GM06990 (cell line): ENCODE data around the gene NFIL3.
"Not testable (repeated sequence)": the region's sequence is repeated elsewhere in the genome, so short reads cannot be mapped to it uniquely, and the experiment has no call there.

Experiments used
- DNase-seq: peaks from one replicate; pipeline ENCODE4 v3.0.0-alpha.2; 2011; ENCODE audit not compliant: insufficient read length; ENCODE audit errors: extremely low read depth
- H3K27me3 ChIP-seq: replicated peaks from 2 replicates; pipeline ENCODE4 v1.6.0; 2011; ENCODE audit warnings: low read length; ENCODE audit not compliant: control insufficient read depth, insufficient read depth
- H3K36me3 ChIP-seq: 2 replicates; pipeline ENCODE4 v1.5.1; 2011; ENCODE audit warnings: low read length; ENCODE audit not compliant: control insufficient read depth, insufficient read depth
- H3K4me3 ChIP-seq: replicated peaks from 2 replicates; pipeline ENCODE4 v1.5.1; 2011; ENCODE audit warnings: low read depth, mild to moderate bottlenecking, control low read depth, low read length
- CTCF ChIP-seq: IDR thresholded peaks from 2 replicates; pipeline ENCODE4 v1.5.1; 2011; ENCODE audit warnings: low read length, control low read depth, mild to moderate bottlenecking, inconsistent platforms; ENCODE audit not compliant: insufficient read depth, poor library complexity, severe bottlenecking

NFIL3 gene

DNA sequence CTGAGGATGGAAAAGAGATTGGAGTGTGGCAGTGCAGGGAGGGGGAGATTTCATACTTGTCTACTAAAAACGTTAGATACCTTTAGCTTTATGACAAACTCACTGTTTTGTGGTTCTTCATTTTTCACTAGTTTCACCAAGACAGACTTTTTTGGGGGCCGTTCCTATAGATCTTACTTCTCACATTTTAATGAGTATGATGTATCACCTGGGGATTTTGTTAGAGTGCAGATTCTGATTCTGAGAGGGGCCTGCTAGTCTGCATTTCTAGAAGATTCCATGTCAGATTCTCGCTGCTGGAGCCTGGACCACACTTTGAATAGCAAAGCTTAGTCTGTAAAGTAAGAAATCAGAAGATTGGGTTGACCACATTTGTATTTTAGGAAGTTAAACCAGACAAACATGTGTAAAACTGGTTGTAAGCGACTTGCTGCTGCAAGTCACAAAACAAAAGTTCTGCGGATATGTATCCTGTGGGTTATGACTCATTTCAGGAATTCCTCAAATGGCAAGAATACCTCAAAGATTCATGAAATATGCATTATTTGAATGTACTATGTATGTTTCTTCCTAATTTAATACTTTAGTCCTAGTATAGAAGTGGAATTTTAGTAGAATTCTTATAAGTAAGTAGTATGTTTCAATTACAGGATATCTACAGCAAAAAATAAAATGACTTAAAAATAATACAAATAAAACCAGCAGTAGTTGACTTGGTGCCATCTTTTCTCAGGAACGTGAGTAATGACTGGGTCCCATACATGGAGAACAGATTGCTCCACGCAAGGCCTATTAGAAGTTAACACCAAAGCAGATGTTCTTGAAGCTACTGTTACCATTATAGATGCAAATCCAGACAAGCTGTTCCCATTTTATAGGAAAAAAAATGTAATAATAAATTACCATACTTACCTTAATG is 27.8 kb downstream of the NFIL3 start:
- Histone ChIP-seq H3K27me3 (no peaks in the 10 kb centered on the region), H3K4me3 (no peak overlapping the region), H3K36me3 (no peaks in the 10 kb centered on the region)
- peak; percentile 41 for DNase-seq
- TF ChIP-seq CTCF, result no peak

- no peaks in the 10 kb centered on the region for H3K36me3 ChIP-seq
- no peak for TF ChIP-seq CTCF
- no peak for DNase-seq
- H3K4me3 ChIP-seq, result no peak overlapping the region
- no peaks in the 10 kb centered on the region for H3K27me3 ChIP-seq
Observed at GRCh38 chr9:91395106-91395552, 28.5 kb downstream of the NFIL3 start.

DNA sequence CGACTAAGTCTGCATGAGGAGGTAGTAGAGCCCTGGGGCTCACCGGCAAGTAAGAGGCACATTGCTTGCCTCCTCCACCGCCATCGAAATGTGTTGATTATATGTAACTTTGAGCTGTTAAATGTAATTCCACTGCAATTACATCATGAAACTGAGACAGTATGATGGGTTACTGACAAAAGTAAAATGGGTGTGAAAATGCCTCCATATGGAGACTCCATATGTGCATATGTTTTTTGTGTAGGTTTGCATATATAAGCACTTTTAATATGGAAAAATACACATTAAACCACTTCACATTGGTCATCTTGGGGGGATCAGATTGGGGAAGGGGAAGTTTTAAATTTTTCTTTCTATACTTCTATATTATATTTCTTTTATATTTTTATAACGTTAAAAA is 29.8 kb downstream of the NFIL3 start:
- no peak for TF ChIP-seq CTCF
- Histone ChIP-seq H3K4me3 (no peak overlapping the region), H3K27me3 (no peaks in the 10 kb centered on the region), H3K36me3 (no peaks in the 10 kb centered on the region)
- DNase-seq, result no peak

DNA sequence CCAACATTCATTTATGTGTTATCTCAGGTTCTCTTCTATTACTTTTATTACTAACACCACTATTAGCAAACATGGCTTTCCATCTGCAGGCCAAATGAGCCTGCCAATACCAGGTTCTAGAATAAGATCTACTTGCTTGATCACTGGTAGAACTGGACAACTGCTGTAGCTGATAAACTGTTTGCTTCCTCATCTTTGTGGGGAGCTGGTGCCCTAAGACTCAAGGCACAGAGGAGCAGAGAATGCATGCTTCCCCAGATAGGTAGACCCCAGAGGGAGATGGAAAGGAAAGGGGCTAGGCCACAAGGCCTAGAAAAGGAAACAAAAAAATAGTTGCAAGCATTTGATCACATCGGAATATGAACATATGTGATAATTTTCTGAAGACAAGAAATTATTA is 31.2 kb downstream of the NFIL3 start:
- H3K27me3 ChIP-seq, result no peaks in the 10 kb centered on the region
- TF ChIP-seq CTCF, result no peak
- H3K36me3 ChIP-seq, result no peaks in the 10 kb centered on the region
- DNase-seq, result no peak
- H3K4me3 ChIP-seq, result no peak overlapping the region

- no peaks in the 10 kb centered on the region for H3K27me3 ChIP-seq
- no peak for DNase-seq
- no peak overlapping the region for H3K4me3 ChIP-seq
- no peak for TF ChIP-seq CTCF
- H3K36me3 ChIP-seq, result no peaks in the 10 kb centered on the region
Observed at GRCh38 chr9:91391818-91392217, 31.8 kb downstream of the NFIL3 start.

DNA sequence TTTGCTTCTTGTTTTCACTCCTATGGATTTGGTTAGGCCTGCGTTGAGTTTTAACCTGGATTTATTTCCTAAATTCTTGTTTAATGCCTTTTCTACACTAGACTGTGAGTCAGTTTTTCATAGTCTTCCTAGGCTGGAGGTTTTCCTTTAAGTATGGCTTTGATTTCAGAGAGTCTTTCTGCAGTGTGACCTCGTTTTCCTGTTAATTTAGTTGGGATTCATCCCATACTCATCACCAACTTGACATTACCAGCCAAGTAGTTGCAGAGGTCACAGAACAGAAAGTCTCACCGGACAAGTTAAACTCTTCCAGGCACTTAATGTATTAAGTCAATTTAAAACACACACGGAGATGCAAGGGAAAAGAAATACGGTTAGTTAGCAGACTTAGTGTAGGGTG is 32.2 kb downstream of the NFIL3 start:
- H3K36me3 ChIP-seq, result no peaks in the 10 kb centered on the region
- no peaks in the 10 kb centered on the region for H3K27me3 ChIP-seq
- H3K4me3 ChIP-seq, result no peak overlapping the region
- no peak for DNase-seq
- no peak for TF ChIP-seq CTCF

GRCh38 chr9:91389686-91390085 is 33.9 kb downstream of the NFIL3 start:
- DNase-seq, H3K4me3 ChIP-seq, H3K27me3 ChIP-seq, H3K36me3 ChIP-seq: not testable (repeated sequence)
